HepG2 (cell line): ENCODE data around the gene OXGR1.

Source experiments
- BHLHE40 ChIP-seq: IDR thresholded peaks from 2 replicates; pipeline ENCODE4 v1.6.1; 2011; ENCODE audit warnings: low read length, improper control_type of control experiment
- JUN ChIP-seq: sonication (generic); formaldehyde crosslinking; IDR thresholded peaks from 2 replicates; pipeline ENCODE4 v1.4.0; 2020; ENCODE audit warnings: mild to moderate bottlenecking, missing genetic modification reagents
- PCBP1 ChIP-seq: fragments of 200-400 bp; formaldehyde crosslinking; IDR thresholded peaks from 2 replicates; pipeline ENCODE4 v1.6.1; 2017; ENCODE audit warnings: mild to moderate bottlenecking, low read depth, low read length, borderline replicate concordance
- SIN3A ChIP-seq: IDR thresholded peaks from 2 replicates; pipeline ENCODE4 v1.6.1; 2011; ENCODE audit warnings: low read depth, mild to moderate bottlenecking, control low read depth, low read length, borderline replicate concordance
- STAT5B ChIP-seq: sonication (generic); formaldehyde crosslinking; IDR thresholded peaks from 2 replicates; pipeline ENCODE4 v1.4.0; 2020; ENCODE audit warnings: missing genetic modification reagents
- UBTF ChIP-seq: sonication (generic); formaldehyde crosslinking; IDR thresholded peaks from 2 replicates; pipeline ENCODE4 v1.4.0; 2020; ENCODE audit warnings: mild to moderate bottlenecking, missing genetic modification reagents
- ZNF138 ChIP-seq: sonication (generic); formaldehyde crosslinking; IDR thresholded peaks from 2 replicates; pipeline ENCODE4 v1.5.0; 2020; ENCODE audit warnings: mild to moderate bottlenecking, low read depth, missing genetic modification reagents
- TF ChIP-seq, protein P1 (sequence below): sonication (generic); formaldehyde crosslinking; IDR thresholded peaks from 2 replicates; pipeline ENCODE4 v1.4.0; 2020; ENCODE audit warnings: mild to moderate bottlenecking, missing genetic modification reagents

DNA sequence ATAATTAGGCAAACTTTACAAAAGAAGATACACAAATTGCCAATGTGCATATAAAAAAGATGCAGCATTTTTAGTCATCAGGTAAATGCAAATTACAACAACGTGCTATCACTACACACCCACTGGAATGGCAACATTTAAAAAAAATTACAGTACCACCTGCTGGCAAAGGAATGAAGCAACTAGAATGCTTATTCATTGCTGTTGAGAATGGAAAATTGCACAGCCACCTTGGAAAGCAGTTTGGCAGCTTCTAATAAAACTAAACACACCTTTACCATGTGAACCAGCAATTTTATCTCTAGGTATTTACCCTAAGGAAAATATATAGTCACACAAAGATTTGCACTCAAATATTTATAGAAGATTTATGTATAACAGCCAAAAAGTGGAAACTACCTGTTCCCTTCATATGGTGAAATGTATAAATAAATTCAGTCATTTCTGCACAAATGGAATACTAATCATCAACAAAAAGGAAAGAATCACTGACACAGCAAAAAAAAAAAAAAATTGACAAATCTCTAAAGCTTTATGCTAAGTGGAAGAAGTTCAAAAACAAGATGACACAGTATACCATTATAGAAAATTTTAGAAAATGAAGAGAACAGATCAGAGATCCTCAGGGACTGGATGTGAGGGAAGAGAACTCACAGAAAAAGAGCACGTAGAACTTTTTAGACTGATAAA lies 30.3 kb downstream of the OXGR1 start:
- no peak for TF ChIP-seq SIN3A
- no peak for TF ChIP-seq ZNF138 (CRISPR knock-in tag)
- no peak for TF ChIP-seq STAT5B (CRISPR knock-in tag)
- TF ChIP-seq UBTF (CRISPR knock-in tag) = no peak
- no peak for TF ChIP-seq BHLHE40
- no peak for TF ChIP-seq PCBP1
- TF ChIP-seq, protein P1, sequence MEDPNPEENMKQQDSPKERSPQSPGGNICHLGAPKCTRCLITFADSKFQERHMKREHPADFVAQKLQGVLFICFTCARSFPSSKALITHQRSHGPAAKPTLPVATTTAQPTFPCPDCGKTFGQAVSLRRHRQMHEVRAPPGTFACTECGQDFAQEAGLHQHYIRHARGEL = no peak
- TF ChIP-seq JUN (CRISPR knock-in tag) = no peak
